Measurements from ENCODE around the gene DUSP12.

- TF ChIP-seq POLR2AphosphoS5 (IDR thresholded peaks at IDR 0.05; ENCODE audit: low read depth, low read length) (no peak), REST (IDR thresholded peaks at IDR 0.05; ENCODE audit: insufficient read depth in 1 of 2, low read depth in 2 of 2, low read length in 2 of 2) (no peak), TAF1 (IDR thresholded peaks at IDR 0.05; ENCODE audit: borderline replicate concordance, insufficient read depth, low read length) (no peak), SIN3A (IDR thresholded peaks at IDR 0.05; ENCODE audit: borderline replicate concordance, insufficient read depth, low read length) (no peak)
Observed at GRCh38 chr1:161784968-161785367, 35.4 kb downstream of the DUSP12 start.

Data from PFSK-1 (cell line).